ENCODE data around the gene TNNT3.

Gene TNNT3

DNA sequence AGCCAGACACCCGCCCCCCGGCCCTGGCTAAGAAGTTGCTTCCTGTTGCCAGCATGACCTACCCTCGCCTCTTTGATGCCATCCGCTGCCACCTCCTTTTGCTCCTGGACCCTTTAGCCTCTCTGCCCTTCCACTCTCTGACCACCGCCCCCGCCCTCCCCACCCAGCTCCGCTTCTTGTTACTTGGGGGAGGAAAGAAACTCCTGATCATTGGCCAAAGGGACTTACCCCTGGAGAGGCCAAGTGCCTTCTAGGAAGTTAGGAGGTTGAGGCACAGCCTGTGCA, 27.7 kb upstream of the TNNT3 start, which contains the start of gene PRR33:
TSS of gene PRR33 (minus strand) at position 65 of the 285 bp plus-strand sequence. CDS start 1,311 bp downstream, outside the sequence.
- H3K4me3 ChIP-seq (ENCODE audit: low read depth, low read length), result no peak within 1 kb of the TSS
- H3K9me3 ChIP-seq (ENCODE audit: control insufficient read depth, insufficient read depth, low read length), result no peaks in the 10 kb centered on the region
- no peak within 1 kb of the TSS for H3K9ac ChIP-seq (ENCODE audit: low read depth, low read length)
- no peak within 1 kb of the TSS for H3K27ac ChIP-seq (ENCODE audit: low read depth, low read length)
- H3K36me3 ChIP-seq (ENCODE audit: control insufficient read depth, insufficient read depth, low read length), result no peaks in the 10 kb centered on the region
- no peaks in the 10 kb centered on the region for H3K4me1 ChIP-seq (ENCODE audit: control insufficient read depth, insufficient read depth, low read length)
- no peaks in the 10 kb centered on the region for H3K27me3 ChIP-seq (ENCODE audit: control insufficient read depth, insufficient read depth, low read length)

DNA sequence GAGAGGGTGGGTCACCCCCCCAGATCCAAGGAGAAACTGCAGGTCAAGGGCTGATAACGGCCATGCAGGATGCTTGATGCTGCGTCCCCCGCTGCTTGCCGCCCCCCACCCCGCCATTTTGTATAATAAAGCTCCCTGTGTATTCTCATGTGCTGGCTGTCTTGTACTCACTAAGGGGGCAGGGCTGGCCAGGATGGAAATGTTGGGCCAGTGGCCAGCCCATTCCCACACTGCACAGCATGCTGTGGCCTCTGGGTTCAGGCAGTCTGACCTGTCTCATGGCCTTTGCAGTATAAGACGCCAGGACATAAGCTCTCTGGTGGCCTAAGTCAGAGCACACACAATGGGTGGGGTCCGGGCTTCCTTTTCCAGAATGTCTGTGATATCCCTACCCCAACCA, 27.4 kb upstream of the TNNT3 start:
- Histone ChIP-seq H3K4me1 (ENCODE audit: control insufficient read depth, insufficient read depth, low read length) (no peaks in the 10 kb centered on the region), H3K27me3 (ENCODE audit: control insufficient read depth, insufficient read depth, low read length) (no peaks in the 10 kb centered on the region), H3K4me3 (ENCODE audit: low read depth, low read length) (no peak overlapping the region), H3K36me3 (ENCODE audit: control insufficient read depth, insufficient read depth, low read length) (no peaks in the 10 kb centered on the region), H3K9ac (ENCODE audit: low read depth, low read length) (no peak overlapping the region), H3K9me3 (ENCODE audit: control insufficient read depth, insufficient read depth, low read length) (no peaks in the 10 kb centered on the region), H3K27ac (ENCODE audit: low read depth, low read length) (no peak overlapping the region)

DNA sequence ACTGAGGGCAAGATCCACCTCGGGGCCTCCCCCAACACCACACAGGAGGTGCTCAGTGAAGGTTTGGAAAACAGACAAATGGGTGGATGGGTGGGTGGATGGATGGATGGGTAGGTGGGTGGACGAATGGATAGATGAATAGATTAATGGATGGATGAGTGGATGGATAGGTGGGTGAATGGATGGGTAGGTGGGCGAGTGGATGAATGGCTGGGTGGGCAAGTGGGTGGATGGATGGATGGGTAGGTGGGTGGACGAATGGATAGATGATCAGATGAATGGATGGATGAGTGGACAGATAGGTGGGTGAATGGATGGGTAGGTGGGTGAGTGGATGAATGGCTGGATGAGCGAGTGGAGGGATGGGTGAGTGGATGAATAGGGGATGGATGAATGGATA, 26.9 kb upstream of the TNNT3 start:
- Histone ChIP-seq H3K9ac (ENCODE audit: low read depth, low read length) (no peak overlapping the region), H3K4me1 (ENCODE audit: control insufficient read depth, insufficient read depth, low read length) (no peaks in the 10 kb centered on the region), H3K27me3 (ENCODE audit: control insufficient read depth, insufficient read depth, low read length) (no peaks in the 10 kb centered on the region), H3K36me3 (ENCODE audit: control insufficient read depth, insufficient read depth, low read length) (no peaks in the 10 kb centered on the region), H3K4me3 (ENCODE audit: low read depth, low read length) (no peak overlapping the region), H3K27ac (ENCODE audit: low read depth, low read length) (no peak overlapping the region), H3K9me3 (ENCODE audit: control insufficient read depth, insufficient read depth, low read length) (no peaks in the 10 kb centered on the region)

DNA sequence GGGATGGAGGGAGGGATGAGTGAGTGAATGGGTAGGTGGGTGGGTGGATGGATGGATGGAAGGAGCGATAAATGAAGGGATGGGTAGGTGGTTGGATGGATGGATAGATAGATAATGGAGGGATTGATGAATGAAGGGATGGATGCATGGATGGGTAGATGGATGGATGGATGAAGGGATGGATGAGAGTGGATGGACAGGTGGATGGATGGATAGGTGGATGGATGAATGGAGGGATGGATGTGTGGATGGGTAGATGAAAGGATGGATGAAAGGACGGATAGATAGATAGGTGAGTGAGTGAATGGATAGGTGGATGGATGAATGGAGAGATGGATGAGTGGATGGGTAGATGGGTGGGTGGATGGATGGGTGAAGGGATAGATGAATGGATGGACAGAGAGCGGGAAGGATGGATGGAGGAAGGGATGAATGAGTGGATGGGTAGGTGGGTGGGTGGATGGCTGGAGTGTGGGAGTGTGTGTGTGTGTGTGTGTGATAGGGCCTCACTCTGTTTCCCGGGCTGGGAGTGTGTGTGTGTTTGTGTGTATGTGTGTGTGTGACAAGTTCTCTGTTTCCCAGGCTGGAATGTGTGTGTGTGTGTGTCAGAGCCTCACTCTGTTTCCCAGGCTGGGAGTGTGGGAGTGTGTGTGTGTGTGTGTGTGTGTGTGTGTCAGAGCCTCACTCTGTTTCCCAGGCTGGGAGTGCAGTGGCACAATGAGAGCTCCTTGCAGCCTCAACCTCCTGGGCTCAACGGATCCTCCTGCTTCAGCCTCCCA, 25.7 kb upstream of the TNNT3 start:
- no peak overlapping the region for H3K9ac ChIP-seq (ENCODE audit: low read depth, low read length)
- no peaks in the 10 kb centered on the region for H3K36me3 ChIP-seq (ENCODE audit: control insufficient read depth, insufficient read depth, low read length)

DNA sequence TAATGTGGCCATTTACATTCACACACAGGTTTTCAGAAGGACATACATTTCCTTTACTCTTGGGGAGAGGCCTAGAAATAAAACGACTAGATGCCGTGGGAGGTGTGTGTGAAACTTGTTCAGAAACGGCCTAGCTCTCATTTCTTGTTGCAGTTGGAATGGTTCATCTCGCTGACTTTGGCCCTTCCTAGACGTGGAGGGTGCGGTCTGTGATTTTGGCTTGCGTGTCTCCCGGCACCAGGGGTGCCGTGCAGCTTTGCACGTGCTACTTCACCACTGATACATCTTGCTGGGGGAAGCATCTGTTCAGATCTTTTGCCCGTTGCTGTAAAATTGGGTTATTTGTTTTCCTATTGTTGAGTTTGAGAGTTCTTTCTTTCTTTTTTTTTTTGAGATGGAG, 24.7 kb upstream of the TNNT3 start:
- Histone ChIP-seq H3K4me3 (ENCODE audit: low read depth, low read length) (no peak overlapping the region), H3K9me3 (ENCODE audit: control insufficient read depth, insufficient read depth, low read length) (no peaks in the 10 kb centered on the region), H3K4me1 (ENCODE audit: control insufficient read depth, insufficient read depth, low read length) (no peaks in the 10 kb centered on the region), H3K27ac (ENCODE audit: low read depth, low read length) (no peak overlapping the region), H3K36me3 (ENCODE audit: control insufficient read depth, insufficient read depth, low read length) (no peaks in the 10 kb centered on the region), H3K27me3 (ENCODE audit: control insufficient read depth, insufficient read depth, low read length) (no peaks in the 10 kb centered on the region), H3K9ac (ENCODE audit: low read depth, low read length) (no peak overlapping the region)

More for the DNA sequence above, 25.7 kb upstream of the TNNT3 start:
- Histone ChIP-seq H3K9me3 (ENCODE audit: control insufficient read depth, insufficient read depth, low read length) (no peaks in the 10 kb centered on the region), H3K4me3 (ENCODE audit: low read depth, low read length) (no peak overlapping the region), H3K27me3 (ENCODE audit: control insufficient read depth, insufficient read depth, low read length) (no peaks in the 10 kb centered on the region), H3K27ac (ENCODE audit: low read depth, low read length) (no peak overlapping the region), H3K4me1 (ENCODE audit: control insufficient read depth, insufficient read depth, low read length) (no peaks in the 10 kb centered on the region)

DNA sequence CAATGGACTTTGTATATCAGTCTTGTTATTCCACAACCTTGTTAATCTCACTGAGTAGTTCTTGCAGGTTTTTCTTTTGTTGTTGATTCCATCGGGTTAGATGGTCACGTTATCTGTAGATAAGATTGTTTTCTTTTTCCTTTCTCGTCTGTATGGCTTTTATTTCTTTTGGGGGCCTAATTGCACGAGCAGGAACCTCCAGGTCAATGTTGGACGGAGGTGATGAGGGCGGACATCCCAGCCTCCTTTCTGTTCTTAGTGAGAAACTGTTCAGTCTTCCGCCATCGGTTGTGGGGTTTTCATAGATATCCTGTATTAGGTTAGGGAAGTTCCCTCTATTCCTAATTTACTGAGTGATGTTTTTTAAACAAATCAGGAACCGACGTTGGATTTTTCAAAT, 23.0 kb upstream of the TNNT3 start:
- no peaks in the 10 kb centered on the region for H3K27me3 ChIP-seq (ENCODE audit: control insufficient read depth, insufficient read depth, low read length)
- H3K4me1 ChIP-seq (ENCODE audit: control insufficient read depth, insufficient read depth, low read length), result peaks cover 3% of the 10 kb centered on the region; the same call in 1 of the 2 replicates
- no peak overlapping the region for H3K27ac ChIP-seq (ENCODE audit: low read depth, low read length)
- no peak overlapping the region for H3K9ac ChIP-seq (ENCODE audit: low read depth, low read length)
- H3K9me3 ChIP-seq (ENCODE audit: control insufficient read depth, insufficient read depth, low read length), result no peaks in the 10 kb centered on the region
- H3K4me3 ChIP-seq (ENCODE audit: low read depth, low read length), result no peak overlapping the region
- H3K36me3 ChIP-seq (ENCODE audit: control insufficient read depth, insufficient read depth, low read length), result no peaks in the 10 kb centered on the region

DNA sequence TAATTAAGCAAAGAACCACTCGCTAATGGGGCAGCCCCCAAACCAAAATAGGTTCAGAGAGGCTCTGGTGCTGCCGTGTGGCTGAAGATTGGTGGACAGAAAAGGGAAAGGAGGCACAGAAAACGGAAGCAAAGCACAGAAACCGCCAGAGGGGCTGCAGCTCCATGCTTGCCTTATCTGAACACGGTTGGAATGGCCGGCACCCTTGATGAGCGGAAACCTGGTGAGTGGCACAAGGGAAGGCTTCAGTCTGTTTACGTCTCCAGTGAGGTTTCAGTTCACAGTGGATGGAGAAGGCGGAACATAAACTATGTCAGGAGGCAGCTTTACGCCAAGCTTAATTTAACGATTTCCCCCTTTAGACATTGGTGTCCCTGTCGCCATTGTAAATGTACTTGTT, 22.6 kb upstream of the TNNT3 start:
- Histone ChIP-seq H3K27me3 (ENCODE audit: control insufficient read depth, insufficient read depth, low read length) (no peaks in the 10 kb centered on the region), H3K4me3 (ENCODE audit: low read depth, low read length) (no peak overlapping the region), H3K27ac (ENCODE audit: low read depth, low read length) (no peak overlapping the region), H3K9ac (ENCODE audit: low read depth, low read length) (no peak overlapping the region), H3K9me3 (ENCODE audit: control insufficient read depth, insufficient read depth, low read length) (no peaks in the 10 kb centered on the region), H3K36me3 (ENCODE audit: control insufficient read depth, insufficient read depth, low read length) (no peaks in the 10 kb centered on the region), H3K4me1 (ENCODE audit: control insufficient read depth, insufficient read depth, low read length) (peaks cover 6% of the 10 kb centered on the region; the same call in 1 of the 2 replicates)

DNA sequence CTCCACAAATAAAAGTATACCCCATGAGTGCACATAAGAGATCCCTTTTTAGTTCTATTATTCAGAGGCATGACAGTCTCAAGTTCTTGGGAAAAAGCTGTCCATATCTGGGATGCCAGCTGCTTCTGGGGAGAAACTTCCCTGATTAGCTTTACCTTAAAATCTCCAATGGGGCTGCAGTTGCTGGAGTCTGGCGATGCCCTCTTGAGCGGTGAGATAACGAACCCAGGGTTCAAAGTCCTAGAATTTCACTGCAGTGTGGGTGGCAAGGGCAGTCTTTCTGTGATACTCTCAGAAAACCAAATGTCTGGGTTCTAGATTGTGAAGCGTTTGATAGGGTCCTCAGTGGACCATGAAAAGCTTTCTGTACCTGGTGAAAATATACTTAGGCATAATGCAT, 20.4 kb upstream of the TNNT3 start:
- no peak overlapping the region for H3K9ac ChIP-seq (ENCODE audit: low read depth, low read length)
- H3K4me3 ChIP-seq (ENCODE audit: low read depth, low read length), result no peak overlapping the region
- no peaks in the 10 kb centered on the region for H3K27me3 ChIP-seq (ENCODE audit: control insufficient read depth, insufficient read depth, low read length)
- H3K9me3 ChIP-seq (ENCODE audit: control insufficient read depth, insufficient read depth, low read length), result no peaks in the 10 kb centered on the region
- H3K27ac ChIP-seq (ENCODE audit: low read depth, low read length), result no peak overlapping the region
- H3K36me3 ChIP-seq (ENCODE audit: control insufficient read depth, insufficient read depth, low read length), result no peaks in the 10 kb centered on the region
- H3K4me1 ChIP-seq (ENCODE audit: control insufficient read depth, insufficient read depth, low read length), result peaks cover 6% of the 10 kb centered on the region; the same call in 1 of the 2 replicates

DNA sequence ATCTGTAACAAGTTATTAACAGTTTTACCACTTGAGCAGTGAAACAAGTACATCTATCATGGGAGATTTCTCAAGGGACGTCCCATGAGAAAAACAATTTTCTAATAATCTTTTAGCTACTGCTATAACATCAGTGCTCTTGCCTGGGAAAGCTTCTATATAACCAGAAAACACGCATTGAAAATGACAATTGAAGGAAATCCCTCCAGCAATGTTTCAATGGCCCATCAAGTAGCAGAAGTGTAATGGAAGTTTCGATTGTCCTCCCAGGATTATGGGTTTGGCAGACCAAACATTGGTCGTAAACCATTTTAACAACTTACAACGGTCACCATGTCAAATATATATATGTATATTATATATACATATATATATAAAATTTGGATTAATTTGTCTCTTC, 19.8 kb upstream of the TNNT3 start:
- Histone ChIP-seq H3K9me3 (ENCODE audit: control insufficient read depth, insufficient read depth, low read length) (no peaks in the 10 kb centered on the region), H3K4me3 (ENCODE audit: low read depth, low read length) (no peak overlapping the region), H3K27ac (ENCODE audit: low read depth, low read length) (no peak overlapping the region), H3K4me1 (ENCODE audit: control insufficient read depth, insufficient read depth, low read length) (peaks cover 6% of the 10 kb centered on the region; the same call in 1 of the 2 replicates), H3K9ac (ENCODE audit: low read depth, low read length) (no peak overlapping the region), H3K36me3 (ENCODE audit: control insufficient read depth, insufficient read depth, low read length) (no peaks in the 10 kb centered on the region), H3K27me3 (ENCODE audit: control insufficient read depth, insufficient read depth, low read length) (no peaks in the 10 kb centered on the region)

DNA sequence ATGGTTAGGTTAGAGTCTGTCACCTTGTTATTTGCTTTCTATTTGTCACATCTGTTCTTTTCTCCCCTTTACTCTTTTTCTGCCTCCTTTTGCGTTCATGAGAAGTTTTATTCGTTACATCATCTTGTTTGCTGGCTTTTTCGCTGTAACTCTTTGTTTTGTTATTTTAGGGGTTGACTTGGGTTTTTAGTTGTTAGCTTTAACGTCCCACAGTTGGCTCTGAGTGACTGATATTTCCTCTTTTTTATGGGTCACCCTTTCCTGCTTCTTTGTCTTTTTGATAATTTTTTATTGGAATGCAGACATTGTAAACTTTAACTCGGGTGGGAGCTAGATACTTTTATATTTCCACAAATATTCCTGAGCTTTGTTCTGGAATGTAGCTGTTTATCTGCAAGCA, 13.3 kb upstream of the TNNT3 start:
- Histone ChIP-seq H3K4me3 (ENCODE audit: low read depth, low read length) (no peak overlapping the region), H3K36me3 (ENCODE audit: control insufficient read depth, insufficient read depth, low read length) (no peaks in the 10 kb centered on the region), H3K27ac (ENCODE audit: low read depth, low read length) (no peak overlapping the region), H3K9me3 (ENCODE audit: control insufficient read depth, insufficient read depth, low read length) (no peaks in the 10 kb centered on the region), H3K27me3 (ENCODE audit: control insufficient read depth, insufficient read depth, low read length) (no peaks in the 10 kb centered on the region), H3K4me1 (ENCODE audit: control insufficient read depth, insufficient read depth, low read length) (peaks cover 32% of the 10 kb centered on the region), H3K9ac (ENCODE audit: low read depth, low read length) (no peak overlapping the region)

DNA sequence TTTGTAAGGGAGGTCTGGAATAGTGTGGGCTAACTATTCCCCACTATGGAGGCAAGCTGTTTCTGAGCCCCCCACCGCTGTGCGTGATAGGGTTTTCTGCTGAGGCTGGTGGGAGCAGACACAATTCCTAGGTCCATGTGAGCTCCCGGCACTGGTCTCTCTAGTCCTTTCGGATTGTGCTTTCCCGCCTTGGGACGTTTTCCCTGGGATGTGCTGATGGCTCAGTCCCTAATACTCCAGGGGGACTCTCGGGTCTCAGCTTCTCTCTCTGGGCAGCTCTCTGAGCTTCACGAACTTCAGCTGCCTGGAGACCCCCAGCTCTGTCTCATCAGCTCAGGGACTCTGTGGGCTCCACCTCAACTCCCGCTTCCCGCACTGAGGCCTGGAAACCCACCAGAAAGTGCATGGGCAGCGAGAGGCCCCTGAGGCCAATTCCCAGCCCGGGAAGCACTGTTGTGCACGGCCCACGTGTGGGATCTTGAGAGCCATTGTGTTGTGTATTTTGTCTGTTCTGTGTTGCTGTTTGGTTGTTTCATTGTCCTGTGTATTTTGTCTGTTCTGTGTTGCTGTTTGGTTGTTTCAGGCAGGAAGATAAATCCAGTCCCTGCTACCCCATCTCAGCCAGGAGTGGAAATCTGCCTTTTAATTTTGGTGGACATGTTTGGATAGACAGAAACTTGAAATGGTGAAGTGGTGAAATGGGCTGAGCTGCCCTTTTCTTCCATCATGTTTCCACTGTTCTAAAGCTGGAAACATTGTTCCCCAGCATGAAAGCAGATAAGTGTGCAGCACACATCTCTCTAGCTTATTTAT, 12.7 kb upstream of the TNNT3 start:
- Histone ChIP-seq H3K4me1 (ENCODE audit: control insufficient read depth, insufficient read depth, low read length) (peaks cover 26% of the 10 kb centered on the region), H3K27me3 (ENCODE audit: control insufficient read depth, insufficient read depth, low read length) (no peaks in the 10 kb centered on the region), H3K9me3 (ENCODE audit: control insufficient read depth, insufficient read depth, low read length) (no peaks in the 10 kb centered on the region), H3K9ac (ENCODE audit: low read depth, low read length) (no peak overlapping the region), H3K27ac (ENCODE audit: low read depth, low read length) (no peak overlapping the region), H3K36me3 (ENCODE audit: control insufficient read depth, insufficient read depth, low read length) (no peaks in the 10 kb centered on the region), H3K4me3 (ENCODE audit: low read depth, low read length) (no peak overlapping the region)
